Aorta (tissue), 5 donors: ENCODE measurements around the gene RPL37A. TPM values are rescaled to one million over a fixed set of nuclear protein-coding genes. Genes with fewer than 3 reads are reported as not detected.
A peak's percentile ranks its signal among the peaks of the same experiment; 100 is the strongest.

Experiments used
- ATAC-seq: fragments of 200-7000 bp; cut with Tn5 transposase; one replicate; pipeline ENCODE4 v1.9.1; 2022; ENCODE audit warnings: moderate library complexity; ENCODE audit not compliant: low FRiP score
- DNase-seq, 2 donors: peaks; one replicate each; pipeline ENCODE4 v3.0.0-alpha.2; 2020
- H3K27ac ChIP-seq, 2 donors: one replicate each; pipeline ENCODE4 v1.5.1; 2013; ENCODE audit warnings: low read length in 2 of 2, mild to moderate bottlenecking in 2 of 2, moderate library complexity in 2 of 2, control low read depth in 1 of 2, inconsistent platforms in 1 of 2, low read depth in 1 of 2
- H3K27me3 ChIP-seq, 2 donors: one replicate each; pipeline ENCODE4 v1.6.1; 2013; ENCODE audit warnings: control low read depth in 1 of 2, low read length in 1 of 2, mild to moderate bottlenecking in 1 of 2, moderate library complexity in 1 of 2; ENCODE audit not compliant: insufficient read depth in 2 of 2, control insufficient read depth in 1 of 2
- H3K36me3 ChIP-seq, 2 donors: one replicate each; pipeline ENCODE4 v1.6.1; 2013; ENCODE audit warnings: control low read depth in 1 of 2, low read length in 1 of 2, mild to moderate bottlenecking in 1 of 2; ENCODE audit not compliant: insufficient read depth in 2 of 2, control insufficient read depth in 1 of 2
- H3K4me1 ChIP-seq, 2 donors: one replicate each; pipeline ENCODE4 v1.6.1; 2013; ENCODE audit warnings: low read length in 2 of 2, control low read depth in 1 of 2, mild to moderate bottlenecking in 1 of 2, moderate library complexity in 1 of 2; ENCODE audit not compliant: insufficient read depth in 2 of 2, control insufficient read depth in 1 of 2
- H3K4me3 ChIP-seq, 2 donors: one replicate each; pipeline ENCODE4 v1.5.1; 2013; ENCODE audit warnings: low read length in 2 of 2, control low read depth in 1 of 2, mild to moderate bottlenecking in 1 of 2
- H3K9me3 ChIP-seq: one replicate; pipeline ENCODE4 v1.6.1; 2013; ENCODE audit warnings: mild to moderate bottlenecking, low read length; ENCODE audit not compliant: control insufficient read depth
- WGBS, 2 donors: extraction: QIAGEN DNeasy Blood & Tissue Kit; methylation state at CpG; one replicate each; pipeline ENCODE4 v1.1.7; 2013; 5-methylcytosine and 5-hydroxymethylcytosine counted together
- intact Hi-C, 2 donors: fragments of 100-400 bp; cut with DNase I; formaldehyde crosslinking; loops; one replicate each; pipeline versions ENCODE4 v1.14.2 to v1.15.0; 2022
- polyA plus RNA-seq, 2 donors: library from polyadenylated mRNA; stranded (reverse); fragments of 200-250 nt; gene quantifications; one replicate each; pipeline ENCODE4 v1.2.3, GENCODE V29; 2013
- total RNA-seq, 2 donors: library from RNA; stranded (reverse); fragmentation: NEBNext Ultra II Directional; extraction: Animal tissue kit (Norgen Biotek cat#: 25700); gene quantifications; one replicate each; pipeline ENCODE4 v1.2.1, GENCODE V29; 2021
- donor health status: healthy with polysubstance abuse.
- donor health status: Bipolar disorder and iron deficiency.
- donor health status: DM: no; HTN: no; CAD: no.
- donor health status: DM: no; HTN: no; CAD: no.
- donor health status: DM: yes; HTN: yes; CAD: no.

RPL37A gene
- total and polyA plus RNA-seq, 4 donors, result 1,684 to 6,118 (median 3,245) TPM

DNA sequence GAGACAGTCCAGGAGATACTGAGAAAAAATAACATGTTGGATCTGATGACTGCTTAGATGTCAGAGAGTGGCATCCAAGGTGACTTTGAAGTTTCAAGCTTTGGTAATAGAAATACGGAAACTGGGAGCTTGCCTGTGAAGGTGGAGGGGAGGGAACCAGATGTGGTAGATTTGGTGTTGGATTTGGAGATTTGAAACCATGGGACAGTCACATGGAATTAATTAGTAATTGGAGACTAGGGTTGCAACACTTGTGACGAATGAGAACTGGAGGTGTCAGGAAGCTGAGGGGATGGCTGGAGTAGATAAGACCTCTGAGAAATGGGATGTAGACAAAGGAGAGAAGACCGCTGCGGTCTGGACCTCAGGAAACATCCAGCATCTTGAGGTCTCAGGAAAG, 46.7 kb downstream of the RPL37A start:
- 82 to 84% methylated on average over 4 of the region's 4 CpGs for whole genome bisulfite sequencing, 2 donors
- Histone ChIP-seq H3K27me3 (no peaks in the 10 kb centered on the region), H3K36me3 (no peaks in the 10 kb centered on the region), H3K9me3 (no peaks in the 10 kb centered on the region), H3K27ac (peak overlapping the region; percentile 73 to 80), H3K4me3 (no peak overlapping the region), H3K4me1 (peaks cover 9 to 10% of the 10 kb centered on the region in 2 donors)
- intact Hi-C loops, result no loop called here
- no peak for DNase-seq
- ATAC-seq, result no peak

DNA sequence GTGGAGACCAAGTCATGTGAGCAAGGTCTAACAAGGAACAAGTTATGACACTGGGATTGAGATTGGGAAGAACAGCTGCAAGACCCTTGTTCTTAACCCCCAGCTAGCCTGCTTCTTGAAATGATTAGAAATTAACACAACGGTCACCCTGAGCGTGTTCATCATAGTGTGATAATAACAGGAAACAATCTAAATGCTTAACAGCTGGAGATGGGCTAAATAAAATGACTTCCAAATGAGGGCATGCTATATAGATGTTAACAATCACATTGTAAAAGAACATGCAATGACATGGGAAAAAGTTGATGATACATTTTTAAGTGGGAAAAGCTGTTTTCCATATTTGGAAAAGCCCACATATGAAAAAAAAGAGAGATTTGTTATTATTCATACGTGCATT, 47.6 kb downstream of the RPL37A start:
- no peak overlapping the region for H3K4me3 ChIP-seq
- H3K4me1 ChIP-seq, result peaks cover 9 to 10% of the 10 kb centered on the region in 2 donors
- intact Hi-C loops, result loop anchor here in 1 of 2 donors (2.0 kb wide), 1 partner anchor 27 kb away; no protein-coding TSS in a partner anchor
- H3K36me3 ChIP-seq, result no peaks in the 10 kb centered on the region
- 37 to 39% methylated on average over 3 of the region's 3 CpGs for WGBS, 2 donors
- DNase-seq (no peak), ATAC-seq (no peak)
- H3K27me3 ChIP-seq, result no peaks in the 10 kb centered on the region
- no peaks in the 10 kb centered on the region for H3K9me3 ChIP-seq
- peak overlapping the region; percentile 62 to 100 for H3K27ac ChIP-seq

DNA sequence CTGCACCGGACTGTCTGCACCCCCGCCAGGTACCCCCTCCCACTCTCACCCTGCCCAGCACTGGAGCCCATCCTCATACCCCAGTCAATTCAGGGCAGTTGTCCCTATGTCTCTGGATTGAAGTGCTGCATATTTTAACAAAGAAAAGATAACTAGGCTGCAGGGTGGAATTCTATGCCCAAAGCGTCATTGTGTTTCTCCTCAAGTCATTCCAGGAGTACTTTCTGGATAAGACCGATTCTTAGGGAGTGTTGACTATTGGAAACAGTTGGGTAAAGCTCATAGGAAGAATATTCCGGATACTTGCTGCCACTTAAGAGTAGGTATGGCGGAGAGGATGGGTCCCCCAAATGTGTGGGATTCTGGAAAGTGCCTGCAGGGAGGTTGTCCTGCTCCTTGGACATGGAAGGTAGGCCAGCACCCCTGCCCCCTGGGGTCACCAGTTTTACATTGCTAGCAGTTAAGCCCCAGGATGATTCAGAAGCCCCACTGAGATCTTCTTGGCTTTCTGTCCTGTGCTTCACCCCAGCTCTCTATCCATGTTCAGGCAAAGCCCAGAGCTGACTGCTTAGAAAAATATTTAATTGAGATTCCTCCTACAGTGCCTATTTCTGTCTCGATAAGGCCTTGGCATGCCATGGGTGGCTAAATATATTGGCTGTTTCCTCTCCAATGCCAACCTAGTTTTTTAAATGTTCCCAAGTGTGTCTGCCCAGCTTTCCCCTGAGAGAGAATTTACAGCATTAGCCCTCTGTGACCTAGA, 48.2 kb downstream of the RPL37A start:
- peak overlapping the region; percentile 62 to 100 for H3K27ac ChIP-seq
- DNase-seq, result no peak

DNA sequence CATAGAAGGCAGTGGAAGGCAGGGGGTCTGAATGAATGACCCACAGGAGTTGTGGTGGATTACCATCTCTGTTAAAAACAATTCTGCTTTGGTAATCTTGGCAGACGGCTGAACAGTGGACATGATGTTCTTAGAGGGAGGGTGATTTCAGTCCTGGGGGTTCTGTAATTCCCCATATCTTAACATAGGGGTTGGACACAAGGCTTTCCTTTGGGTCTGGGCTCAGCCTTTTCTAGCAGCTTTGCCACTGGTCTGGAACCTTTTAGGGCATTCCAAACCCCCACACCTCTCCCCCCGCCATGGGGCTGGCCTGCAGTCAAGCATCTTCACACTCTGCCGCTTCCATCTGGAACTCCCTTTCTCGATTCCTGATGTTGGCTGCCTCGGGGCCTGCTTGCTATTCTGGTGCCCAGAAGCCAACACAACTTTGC, 50.3 kb downstream of the RPL37A start:
- H3K27me3 ChIP-seq, result no peaks in the 10 kb centered on the region
- no peaks in the 10 kb centered on the region for H3K9me3 ChIP-seq
- peaks cover 9 to 10% of the 10 kb centered on the region in 2 donors for H3K4me1 ChIP-seq
- peak overlapping the region; percentile 74 to 99 for H3K27ac ChIP-seq
- 4 to 6% methylated on average over 5 of the region's 5 CpGs for WGBS, 2 donors
- H3K4me3 ChIP-seq, result no peak overlapping the region
- intact Hi-C loops, result no loop called here
- ATAC-seq (peak; percentile 75), DNase-seq (peak; percentile 81 to 91)
- no peaks in the 10 kb centered on the region for H3K36me3 ChIP-seq

More for the DNA sequence above, 48.2 kb downstream of the RPL37A start:
- peak; percentile 65 for ATAC-seq
- no peaks in the 10 kb centered on the region for H3K27me3 ChIP-seq
- WGBS, 2 donors, result 7 to 10% methylated on average over 7 of the region's 7 CpGs
- no peak overlapping the region for H3K4me3 ChIP-seq
- no peaks in the 10 kb centered on the region for H3K36me3 ChIP-seq
- no peaks in the 10 kb centered on the region for H3K9me3 ChIP-seq
- H3K4me1 ChIP-seq, result peaks cover 9 to 10% of the 10 kb centered on the region in 2 donors
- intact Hi-C loops, result loop anchor here in 1 of 2 donors (2.0 kb wide), 1 partner anchor 26 kb away; no protein-coding TSS in a partner anchor

DNA sequence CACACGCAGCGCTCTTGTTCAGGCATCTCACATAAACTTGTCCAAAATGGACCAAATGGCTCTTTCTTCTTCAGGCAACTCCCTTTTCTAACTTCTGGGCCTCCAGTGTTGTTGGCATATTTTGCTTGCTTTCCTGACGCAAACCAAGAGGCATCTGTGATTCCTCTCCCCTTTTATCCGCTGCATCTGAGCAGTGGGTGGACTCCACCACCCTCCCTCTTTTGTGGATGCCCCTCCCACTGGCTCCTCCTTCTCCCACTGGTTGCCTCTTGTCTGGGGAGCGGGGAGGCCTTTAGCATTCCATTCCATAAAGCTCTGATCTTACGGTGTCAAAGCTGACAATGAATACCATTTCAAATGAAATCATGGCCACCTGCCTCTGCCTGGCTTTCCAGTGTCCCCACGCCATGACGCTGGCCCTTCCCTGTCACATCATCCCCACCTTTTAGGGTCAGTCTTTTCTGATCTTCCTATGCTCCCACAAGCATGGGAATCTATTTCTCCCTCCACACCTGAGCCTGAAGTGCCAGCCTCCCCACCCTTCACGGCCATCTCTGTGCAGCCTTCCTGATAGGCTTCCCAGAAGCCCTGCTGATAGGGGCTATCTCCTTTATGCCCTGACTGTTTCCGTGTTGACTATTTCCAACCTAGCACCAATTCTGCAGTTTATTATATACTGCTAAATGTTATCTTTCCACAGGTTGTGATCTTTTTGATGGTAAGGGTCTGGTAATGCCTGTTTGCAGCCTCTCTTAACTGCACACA, 51.5 kb downstream of the RPL37A start:
- WGBS, 2 donors, result 93 to 94% methylated on average over 10 of the region's 10 CpGs
- intact Hi-C loops, result no loop called here
- ATAC-seq, result no peak
- DNase-seq, result no peak
- Histone ChIP-seq H3K27ac (peak overlapping the region in 1 of 2 donors; percentile 43), H3K4me3 (no peak overlapping the region), H3K36me3 (no peaks in the 10 kb centered on the region), H3K4me1 (peaks cover 9 to 14% of the 10 kb centered on the region in 2 donors), H3K9me3 (no peaks in the 10 kb centered on the region), H3K27me3 (no peaks in the 10 kb centered on the region)

DNA sequence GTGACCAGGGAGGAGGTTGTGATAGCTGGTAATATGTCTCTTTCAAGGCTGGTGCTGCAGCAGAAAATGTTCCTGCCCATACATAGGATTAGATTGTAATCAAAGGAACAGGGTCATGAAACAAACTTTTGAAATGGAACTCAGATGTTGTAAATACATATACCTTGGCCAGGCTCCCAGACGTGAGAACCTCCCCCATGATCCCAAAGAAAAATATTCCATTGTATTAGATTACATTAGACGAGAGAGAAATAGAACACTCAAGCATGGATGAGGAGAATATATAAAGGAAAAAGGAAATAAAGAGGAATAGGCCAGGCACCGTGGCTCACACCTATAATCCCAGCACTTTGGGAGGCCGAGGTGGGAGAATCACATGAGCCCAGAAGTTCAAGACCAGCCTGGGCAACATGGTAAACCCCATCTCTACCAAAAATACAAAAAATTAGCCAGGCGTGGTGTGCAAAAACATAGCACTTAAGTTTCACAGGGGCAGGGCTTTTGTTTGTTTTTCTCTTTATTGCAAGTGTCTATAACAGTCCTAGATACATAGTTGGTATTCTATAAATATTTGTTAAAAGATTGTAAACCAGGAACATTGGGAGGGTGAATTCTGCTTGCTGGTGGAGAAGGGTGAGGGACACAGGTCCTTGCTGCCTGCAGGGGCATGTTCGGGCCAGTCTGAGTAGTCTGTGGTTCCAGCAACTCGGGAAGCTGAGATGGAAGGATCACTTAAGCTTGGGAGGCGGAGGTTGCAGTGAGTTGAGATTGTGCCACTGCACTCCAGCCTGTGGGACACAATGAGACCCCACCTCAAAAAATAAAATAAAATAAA, 52.8 kb downstream of the RPL37A start:
- intact Hi-C loops, result no loop called here
- no peaks in the 10 kb centered on the region for H3K9me3 ChIP-seq
- H3K27me3 ChIP-seq, result no peaks in the 10 kb centered on the region
- ATAC-seq (no peak), DNase-seq (no peak)
- WGBS, 2 donors, result 42 to 48% methylated on average over 8 of the region's 8 CpGs
- H3K27ac ChIP-seq, result peak overlapping the region; percentile 65 to 79
- H3K36me3 ChIP-seq, result no peaks in the 10 kb centered on the region
- peaks cover 9 to 17% of the 10 kb centered on the region in 2 donors for H3K4me1 ChIP-seq
- H3K4me3 ChIP-seq, result no peak overlapping the region

DNA sequence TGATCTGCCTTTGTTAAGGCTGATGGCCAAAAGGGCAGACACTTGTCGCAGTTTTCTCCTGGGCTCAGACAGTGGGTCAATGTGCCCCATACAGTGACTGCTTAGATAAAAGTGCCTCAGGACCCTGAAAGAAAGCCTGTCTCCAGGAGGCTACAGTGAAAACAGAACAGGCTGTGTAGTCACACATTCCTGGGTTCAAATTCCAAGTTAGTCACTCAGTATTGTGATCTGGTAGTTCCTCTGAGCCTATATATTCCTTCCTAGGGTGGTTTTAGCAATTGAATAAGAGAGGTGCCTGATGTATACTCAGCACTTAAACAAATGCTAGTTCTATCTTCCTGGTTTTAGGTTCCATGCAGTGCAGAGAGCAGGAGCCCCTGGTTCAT, 54.4 kb downstream of the RPL37A start:
- no peaks in the 10 kb centered on the region for H3K9me3 ChIP-seq
- ATAC-seq, result no peak
- WGBS, 2 donors, result 95 to 97% methylated on average over 1 of the region's 1 CpG
- H3K27ac ChIP-seq, result peak overlapping the region in 1 of 2 donors; percentile 8
- DNase-seq, result no peak
- H3K27me3 ChIP-seq, result no peaks in the 10 kb centered on the region
- H3K4me3 ChIP-seq, result no peak overlapping the region
- intact Hi-C loops, result no loop called here
- no peaks in the 10 kb centered on the region for H3K36me3 ChIP-seq
- H3K4me1 ChIP-seq, result peaks cover 6 to 19% of the 10 kb centered on the region in 2 donors
